ENCODE measurements around the gene NELL2.

GRCh38 chr12:44689587-44689986, 186.5 kb downstream of the NELL2 start:
- TF ChIP-seq CTCF (IDR thresholded peaks at IDR 0.05 in 2 of 3, conservative IDR thresholded peaks at IDR 0.05 in 1 of 3; ENCODE audit: borderline replicate concordance in 1 of 3, insufficient read depth in 1 of 3, low read depth in 2 of 3, low read length in 2 of 3) (no peak), REST (IDR thresholded peaks at IDR 0.05; ENCODE audit: low read depth) (no peak), POLR2A (IDR thresholded peaks at IDR 0.05; ENCODE audit: borderline replicate concordance, extremely low read depth, insufficient read depth, insufficient read length) (no peak), ATF3 (IDR thresholded peaks at IDR 0.05) (no peak), EZH2 (IDR thresholded peaks at IDR 0.05) (no peak), JUND (IDR thresholded peaks at IDR 0.05) (no peak)

All from HCT116 (cell line).